Stimulated activated CD4-positive, alpha-beta T cell treated with anti-CD3 and anti-CD28 coated beads, Interleukin-1b, Interleukin-23, amount 100 ng/mL, for 1 hour (primary cell): Measurements from ENCODE around the gene KIF26A.
"Not testable (repeated sequence)": the region's sequence is repeated elsewhere in the genome, so short reads cannot be mapped to it uniquely, and the experiment has no call there.

Source experiments
- DNase-seq, 2 donors: peaks; one replicate each; pipeline ENCODE4 v3.0.0-alpha.2; 2020; ENCODE audit warnings: low read depth in 2 of 2

The KIF26A gene

GRCh38 chr14:104143521-104144452 lies 5.4 kb downstream of the KIF26A start:
- DNase-seq: no peak

- no peak for DNase-seq
These were observed 6.0 kb downstream of the KIF26A start for GRCh38 chr14:104144453-104144790.

- DNase-seq: no peak
These were observed 6.8 kb downstream of the KIF26A start for GRCh38 chr14:104144911-104145825.

- no peak for DNase-seq
These were observed 7.6 kb downstream of the KIF26A start for GRCh38 chr14:104145826-104146601.

- no peak for DNase-seq
These were observed 8.4 kb downstream of the KIF26A start for GRCh38 chr14:104146651-104147345.

- no peak for DNase-seq
These were observed 9.1 kb downstream of the KIF26A start for GRCh38 chr14:104147346-104148125.

GRCh38 chr14:104148433-104149277 lies 10.3 kb downstream of the KIF26A start:
- no peak for DNase-seq

GRCh38 chr14:104149278-104149595 lies 10.8 kb downstream of the KIF26A start:
- no peak for DNase-seq

GRCh38 chr14:104149617-104150135 lies 11.3 kb downstream of the KIF26A start:
- DNase-seq: no peak

- DNase-seq: no peak
These were observed 12.0 kb downstream of the KIF26A start for GRCh38 chr14:104150136-104151025.

- DNase-seq: no peak
These were observed 12.6 kb downstream of the KIF26A start for GRCh38 chr14:104151026-104151381.

- DNase-seq: no peak
These were observed 13.3 kb downstream of the KIF26A start for GRCh38 chr14:104151566-104152245.

- DNase-seq: no peak
These were observed 13.8 kb downstream of the KIF26A start for GRCh38 chr14:104152246-104152575.

GRCh38 chr14:104152686-104153393 lies 14.5 kb downstream of the KIF26A start:
- no peak for DNase-seq

- DNase-seq: not testable (repeated sequence)
These were observed 15.0 kb downstream of the KIF26A start for GRCh38 chr14:104153394-104153755.

- no peak for DNase-seq
These were observed 15.9 kb downstream of the KIF26A start for GRCh38 chr14:104154246-104154645.

- no peak for DNase-seq
These were observed 17.1 kb downstream of the KIF26A start for GRCh38 chr14:104155513-104155912.
